Activated T-helper 17 cell treated with anti-CD3 and anti-CD28 coated beads, Interleukin-2, amount 50 U/mL, for 72 hours (primary cell): ENCODE measurements around the gene SLC39A6. TPM values are rescaled to one million over a fixed set of nuclear protein-coding genes. Genes with fewer than 3 reads are reported as not detected.
"Not testable (repeated sequence)": the region's sequence is repeated elsewhere in the genome, so short reads cannot be mapped to it uniquely, and the experiment has no call there.

ENCODE experiments used
- ATAC-seq: fragments of 150-1000 bp; cut with Tn5 transposase; replicated peaks from 2 replicates; pipeline ENCODE4 v1.10.0; 2021; ENCODE audit warnings: mild to moderate bottlenecking, moderate library complexity
- H3K27ac Mint-ChIP-seq: one replicate; pipeline ENCODE4 v1.8.0; 2022; ENCODE audit warnings: mixed read lengths
- H3K27me3 Mint-ChIP-seq: one replicate; pipeline ENCODE4 v1.8.0; 2022; ENCODE audit warnings: mixed read lengths
- H3K36me3 Mint-ChIP-seq: one replicate; pipeline ENCODE4 v1.8.0; 2022; ENCODE audit warnings: low read depth, mild to moderate bottlenecking, mixed read lengths
- H3K4me1 Mint-ChIP-seq: one replicate; pipeline ENCODE4 v1.8.0; 2022; ENCODE audit warnings: mixed read lengths
- H3K4me3 Mint-ChIP-seq: one replicate; pipeline ENCODE4 v1.8.0; 2022; ENCODE audit warnings: mild to moderate bottlenecking, mixed read lengths
- H3K9me3 Mint-ChIP-seq: one replicate; pipeline ENCODE4 v1.8.0; 2022; ENCODE audit warnings: mixed read lengths
- total RNA-seq, 2 donors: library from RNA; stranded (reverse); gene quantifications; one replicate each; pipeline ENCODE4 v1.2.3, GENCODE V29; 2022

SLC39A6 gene, protein sequence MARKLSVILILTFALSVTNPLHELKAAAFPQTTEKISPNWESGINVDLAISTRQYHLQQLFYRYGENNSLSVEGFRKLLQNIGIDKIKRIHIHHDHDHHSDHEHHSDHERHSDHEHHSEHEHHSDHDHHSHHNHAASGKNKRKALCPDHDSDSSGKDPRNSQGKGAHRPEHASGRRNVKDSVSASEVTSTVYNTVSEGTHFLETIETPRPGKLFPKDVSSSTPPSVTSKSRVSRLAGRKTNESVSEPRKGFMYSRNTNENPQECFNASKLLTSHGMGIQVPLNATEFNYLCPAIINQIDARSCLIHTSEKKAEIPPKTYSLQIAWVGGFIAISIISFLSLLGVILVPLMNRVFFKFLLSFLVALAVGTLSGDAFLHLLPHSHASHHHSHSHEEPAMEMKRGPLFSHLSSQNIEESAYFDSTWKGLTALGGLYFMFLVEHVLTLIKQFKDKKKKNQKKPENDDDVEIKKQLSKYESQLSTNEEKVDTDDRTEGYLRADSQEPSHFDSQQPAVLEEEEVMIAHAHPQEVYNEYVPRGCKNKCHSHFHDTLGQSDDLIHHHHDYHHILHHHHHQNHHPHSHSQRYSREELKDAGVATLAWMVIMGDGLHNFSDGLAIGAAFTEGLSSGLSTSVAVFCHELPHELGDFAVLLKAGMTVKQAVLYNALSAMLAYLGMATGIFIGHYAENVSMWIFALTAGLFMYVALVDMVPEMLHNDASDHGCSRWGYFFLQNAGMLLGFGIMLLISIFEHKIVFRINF
- 10 to 100 TPM; 29.2 to 41.7 TPM for total RNA-seq

- peaks cover 63% of the 10 kb centered on the region for H3K36me3 Mint-ChIP-seq
- ATAC-seq: peak; percentile 93
- H3K27me3 Mint-ChIP-seq: no peaks in the 10 kb centered on the region
- peak within 1 kb of the TSS; percentile 94 for H3K27ac Mint-ChIP-seq
- H3K9me3 Mint-ChIP-seq: no peaks in the 10 kb centered on the region
- peak within 1 kb of the TSS; percentile 90 for H3K4me3 Mint-ChIP-seq
- peaks cover 49% of the 10 kb centered on the region for H3K4me1 Mint-ChIP-seq
Measured at GRCh38 chr18:36129300-36130038, at the start of gene SLC39A6, which contains the start of gene ELP2. Gene SLC39A6, minus strand, starts transcription at chr18:36129340. Its CDS starts 2,333 bp downstream, at chr18:36127007. Gene ELP2, plus strand, starts transcription at chr18:36129899. Its CDS starts 35 bp downstream, at chr18:36129934.

GRCh38 chr18:36177913-36178312, 48.8 kb upstream of the SLC39A6 start:
- no peak for ATAC-seq
- Mint-ChIP-seq H3K4me1 (no peaks in the 10 kb centered on the region), H3K27ac (peak overlapping the region; percentile 53), H3K36me3 (peaks cover 54% of the 10 kb centered on the region), H3K4me3 (no peak overlapping the region), H3K27me3 (no peaks in the 10 kb centered on the region), H3K9me3 (no peaks in the 10 kb centered on the region)

DNA sequence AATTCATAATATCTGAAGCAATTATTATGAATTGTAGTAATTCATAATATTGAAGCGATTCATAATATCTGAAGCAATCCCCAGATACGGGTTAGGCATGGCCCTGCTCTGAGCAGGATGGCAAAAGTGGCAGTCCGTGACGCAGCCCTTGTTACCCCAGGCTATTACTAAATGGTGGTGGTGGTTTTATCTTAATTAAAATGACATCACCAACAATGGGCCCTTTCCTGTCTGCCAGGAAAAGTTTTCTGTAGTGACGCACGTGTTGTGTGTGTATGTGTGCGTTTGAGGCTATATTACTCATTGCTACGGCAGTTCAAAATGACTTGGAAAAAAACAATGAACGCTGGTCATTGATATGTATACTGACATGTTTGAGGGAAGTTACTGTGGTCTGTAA, 47.6 kb upstream of the SLC39A6 start:
- Mint-ChIP-seq H3K36me3 (peaks cover 66% of the 10 kb centered on the region), H3K4me1 (no peaks in the 10 kb centered on the region), H3K9me3 (no peaks in the 10 kb centered on the region), H3K27me3 (no peaks in the 10 kb centered on the region), H3K4me3 (no peak overlapping the region), H3K27ac (no peak overlapping the region)
- ATAC-seq: peak; percentile 28

DNA sequence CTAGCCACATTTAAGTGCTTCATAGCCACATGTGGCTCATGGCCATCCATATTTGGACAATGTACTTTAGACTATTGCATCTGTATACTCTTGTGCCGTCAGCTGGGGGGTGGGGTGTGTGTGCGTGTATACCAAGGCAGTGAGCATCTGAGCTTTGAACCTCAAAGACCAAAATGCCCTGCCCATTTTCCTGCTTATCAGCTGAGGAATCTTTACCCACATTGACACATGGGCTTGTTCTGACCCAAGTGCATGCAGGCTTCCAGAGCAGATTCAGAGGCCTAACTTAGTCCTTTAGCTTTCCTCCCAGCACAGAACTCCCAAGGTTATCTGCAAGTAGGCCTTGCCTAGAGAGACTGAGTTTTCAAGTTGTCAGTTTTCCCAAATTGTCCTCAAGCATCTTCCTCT, 47.0 kb upstream of the SLC39A6 start:
- H3K36me3 Mint-ChIP-seq: peaks cover 71% of the 10 kb centered on the region
- no peaks in the 10 kb centered on the region for H3K27me3 Mint-ChIP-seq
- no peak overlapping the region for H3K27ac Mint-ChIP-seq
- no peak overlapping the region for H3K4me3 Mint-ChIP-seq
- peak; percentile 18 for ATAC-seq
- no peaks in the 10 kb centered on the region for H3K9me3 Mint-ChIP-seq
- no peaks in the 10 kb centered on the region for H3K4me1 Mint-ChIP-seq

- peak overlapping the region; percentile 48 for H3K27ac Mint-ChIP-seq
- no peak overlapping the region for H3K4me3 Mint-ChIP-seq
- H3K9me3 Mint-ChIP-seq: no peaks in the 10 kb centered on the region
- H3K27me3 Mint-ChIP-seq: no peaks in the 10 kb centered on the region
- no peaks in the 10 kb centered on the region for H3K4me1 Mint-ChIP-seq
- no peak for ATAC-seq
- H3K36me3 Mint-ChIP-seq: peaks cover 78% of the 10 kb centered on the region
Measured at GRCh38 chr18:36175481-36175880, 46.3 kb upstream of the SLC39A6 start.

DNA sequence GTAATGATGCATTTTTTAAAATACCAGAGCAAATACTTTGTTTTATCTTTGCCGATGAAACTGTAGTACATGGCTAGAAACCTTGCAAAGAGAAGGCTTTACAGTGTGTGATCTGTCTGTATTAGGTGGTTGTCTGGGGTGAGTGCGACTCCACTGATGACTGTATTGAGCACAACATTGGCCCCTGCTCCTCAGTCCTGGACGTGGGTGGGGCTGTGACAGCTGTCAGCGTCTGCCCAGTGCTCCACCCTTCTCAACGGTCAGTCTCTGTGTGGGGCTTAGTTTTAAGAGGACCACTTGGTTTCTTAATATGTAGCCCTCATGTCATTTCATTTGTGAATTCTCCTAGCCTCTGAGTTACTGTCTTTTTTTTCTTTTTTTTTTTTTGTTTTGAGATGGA, 40.8 kb upstream of the SLC39A6 start:
- Mint-ChIP-seq H3K36me3 (peaks cover 99% of the 10 kb centered on the region), H3K4me3 (no peak overlapping the region), H3K27me3 (no peaks in the 10 kb centered on the region), H3K27ac (no peak overlapping the region), H3K9me3 (no peaks in the 10 kb centered on the region), H3K4me1 (no peaks in the 10 kb centered on the region)
- no peak for ATAC-seq

DNA sequence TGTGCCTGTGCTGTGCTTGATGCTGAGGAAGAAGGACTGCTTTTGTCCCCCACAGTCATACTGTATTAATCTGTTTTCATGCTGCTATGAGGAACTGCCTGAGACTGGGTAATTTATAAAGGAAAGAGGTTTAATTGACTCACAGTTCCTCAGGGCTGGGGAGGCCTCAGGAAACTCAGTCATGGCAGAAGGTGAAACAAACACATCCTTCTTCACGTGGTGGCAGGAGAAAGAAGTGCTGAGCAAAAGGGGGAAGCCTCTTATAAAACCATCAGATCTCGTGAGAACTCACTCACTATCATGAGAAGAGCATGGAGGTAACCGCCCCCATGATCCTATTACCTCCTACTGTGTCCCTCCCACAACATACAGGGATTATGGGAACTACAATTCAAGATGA, 39.2 kb upstream of the SLC39A6 start:
- H3K36me3 Mint-ChIP-seq: peaks cover 100% of the 10 kb centered on the region
- not testable (repeated sequence) for H3K9me3 Mint-ChIP-seq, ATAC-seq, H3K4me1 Mint-ChIP-seq, H3K27me3 Mint-ChIP-seq, H3K4me3 Mint-ChIP-seq
- peak overlapping the region; percentile 76 for H3K27ac Mint-ChIP-seq

DNA sequence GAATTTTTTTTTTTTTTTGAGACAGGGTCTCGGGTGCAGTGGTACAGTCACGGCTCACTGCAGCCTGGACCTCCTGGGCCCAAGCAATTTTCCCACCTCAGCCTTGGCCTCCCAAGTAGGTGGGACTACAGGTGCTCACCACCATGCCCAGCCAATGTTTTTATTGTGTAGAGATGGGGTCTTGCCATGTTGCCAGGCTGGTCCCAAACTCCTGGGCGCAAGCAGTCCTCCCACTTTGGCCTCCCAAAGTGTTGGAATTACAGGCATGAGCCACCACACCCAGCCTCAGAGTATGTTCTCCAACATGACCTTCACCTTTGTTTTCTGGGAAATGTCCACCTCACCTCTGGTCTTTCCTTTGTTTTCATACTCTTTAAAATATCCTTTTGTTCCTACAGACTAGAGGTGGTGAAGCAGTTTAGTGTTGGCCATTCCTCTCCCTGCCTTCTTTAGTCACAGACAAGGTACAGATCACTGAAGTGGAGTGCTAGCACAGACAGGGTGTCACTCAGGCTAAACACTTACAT, 38.6 kb upstream of the SLC39A6 start:
- Mint-ChIP-seq H3K27me3 (no peaks in the 10 kb centered on the region), H3K4me3 (no peak overlapping the region), H3K4me1 (no peaks in the 10 kb centered on the region), H3K36me3 (peaks cover 100% of the 10 kb centered on the region), H3K27ac (peak overlapping the region; percentile 76), H3K9me3 (no peaks in the 10 kb centered on the region)
- no peak for ATAC-seq

GRCh38 chr18:36162981-36163380, 33.8 kb upstream of the SLC39A6 start:
- no peak overlapping the region for H3K27ac Mint-ChIP-seq
- no peak overlapping the region for H3K4me3 Mint-ChIP-seq
- H3K27me3 Mint-ChIP-seq: no peaks in the 10 kb centered on the region
- no peak for ATAC-seq
- H3K4me1 Mint-ChIP-seq: peaks cover 23% of the 10 kb centered on the region
- H3K36me3 Mint-ChIP-seq: peaks cover 100% of the 10 kb centered on the region
- no peaks in the 10 kb centered on the region for H3K9me3 Mint-ChIP-seq

- Mint-ChIP-seq H3K36me3 (peaks cover 100% of the 10 kb centered on the region), H3K4me1 (peaks cover 36% of the 10 kb centered on the region), H3K27ac (peak overlapping the region; percentile 83), H3K27me3 (no peaks in the 10 kb centered on the region), H3K9me3 (no peaks in the 10 kb centered on the region), H3K4me3 (peak overlapping the region; percentile 25)
- peak; percentile 86 for ATAC-seq
Measured at GRCh38 chr18:36160959-36161371, 31.8 kb upstream of the SLC39A6 start.

- Mint-ChIP-seq H3K4me3 (no peak overlapping the region), H3K4me1 (peaks cover 36% of the 10 kb centered on the region), H3K27me3 (no peaks in the 10 kb centered on the region), H3K9me3 (no peaks in the 10 kb centered on the region), H3K27ac (peak overlapping the region; percentile 35), H3K36me3 (peaks cover 100% of the 10 kb centered on the region)
- no peak for ATAC-seq
Measured at GRCh38 chr18:36158266-36158867, 29.2 kb upstream of the SLC39A6 start.

DNA sequence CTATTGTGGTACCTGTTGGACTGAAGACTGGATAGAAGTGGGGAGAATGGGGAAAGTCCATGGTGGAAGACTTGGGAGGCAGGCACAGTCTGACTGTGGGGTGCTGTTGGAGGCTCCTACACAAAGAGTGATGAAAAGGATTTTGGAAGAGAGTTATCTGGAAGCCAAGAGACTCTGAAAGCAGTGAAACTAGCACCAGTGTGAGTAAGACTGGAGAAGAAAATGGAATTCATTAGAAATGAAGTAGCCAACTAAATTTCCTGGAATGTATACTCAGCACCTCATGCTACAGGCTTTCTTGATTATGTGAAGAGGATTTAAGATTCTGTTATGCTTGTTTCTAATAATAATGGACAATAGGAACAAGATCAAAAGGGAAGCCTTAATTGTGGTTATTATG, 28.3 kb upstream of the SLC39A6 start:
- Mint-ChIP-seq H3K9me3 (no peaks in the 10 kb centered on the region), H3K4me1 (peaks cover 36% of the 10 kb centered on the region), H3K36me3 (peaks cover 100% of the 10 kb centered on the region), H3K27ac (peak overlapping the region; percentile 35), H3K4me3 (no peak overlapping the region), H3K27me3 (no peaks in the 10 kb centered on the region)
- ATAC-seq: no peak

DNA sequence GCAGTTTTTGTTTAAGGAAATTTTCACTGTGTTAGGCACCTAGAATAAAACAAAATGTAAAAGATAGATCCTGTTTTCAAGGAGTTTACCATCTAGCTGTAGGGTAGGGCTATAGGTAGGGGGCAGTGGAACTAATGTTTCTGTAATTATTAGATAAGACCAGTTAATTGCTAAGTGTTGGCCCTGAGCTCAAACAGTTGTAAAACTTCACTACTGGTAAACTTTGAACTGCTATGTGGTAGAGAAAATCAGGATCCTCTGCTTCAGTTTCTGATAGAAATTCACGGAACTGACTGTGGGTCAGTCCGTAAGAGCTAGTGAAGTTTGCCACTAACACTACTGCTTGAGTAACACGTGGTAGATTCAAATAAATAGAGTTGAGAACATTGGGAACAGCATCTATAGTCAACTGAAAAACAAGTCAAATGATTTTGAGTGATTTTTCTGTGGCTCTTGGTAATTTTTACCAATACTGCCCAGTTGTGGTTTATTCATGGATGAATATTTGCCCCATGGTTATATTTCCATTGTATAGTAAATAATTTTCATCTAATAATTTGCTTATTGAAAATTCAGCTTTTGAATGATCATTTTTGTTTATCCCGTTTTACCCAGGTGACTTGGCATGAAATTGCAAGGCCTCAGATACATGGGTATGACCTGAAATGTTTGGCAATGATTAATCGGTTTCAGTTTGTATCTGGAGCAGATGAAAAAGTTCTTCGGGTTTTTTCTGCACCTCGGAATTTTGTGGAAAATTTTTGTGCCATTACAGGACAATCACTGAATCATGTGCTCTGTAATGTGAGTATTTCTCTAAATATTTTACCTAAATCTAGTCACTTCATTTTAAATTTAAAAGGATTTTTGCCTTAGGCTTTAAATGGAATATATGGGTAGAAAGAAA, 27.0 kb upstream of the SLC39A6 start:
- Mint-ChIP-seq H3K36me3 (peaks cover 100% of the 10 kb centered on the region), H3K4me1 (peaks cover 34% of the 10 kb centered on the region), H3K27ac (peak overlapping the region; percentile 35), H3K27me3 (no peaks in the 10 kb centered on the region), H3K4me3 (no peak overlapping the region), H3K9me3 (no peaks in the 10 kb centered on the region)
- ATAC-seq: no peak
